Measurements from ENCODE around the gene PPOX. TPM values are rescaled to one million over a fixed set of nuclear protein-coding genes. Genes with fewer than 3 reads are reported as not detected.
A peak's percentile ranks its signal among the peaks of the same experiment; 100 is the strongest.

The PPOX gene
- total and polyA plus RNA-seq, 8 donors: 15.2 to 53.0 (median 46.6) TPM

DNA sequence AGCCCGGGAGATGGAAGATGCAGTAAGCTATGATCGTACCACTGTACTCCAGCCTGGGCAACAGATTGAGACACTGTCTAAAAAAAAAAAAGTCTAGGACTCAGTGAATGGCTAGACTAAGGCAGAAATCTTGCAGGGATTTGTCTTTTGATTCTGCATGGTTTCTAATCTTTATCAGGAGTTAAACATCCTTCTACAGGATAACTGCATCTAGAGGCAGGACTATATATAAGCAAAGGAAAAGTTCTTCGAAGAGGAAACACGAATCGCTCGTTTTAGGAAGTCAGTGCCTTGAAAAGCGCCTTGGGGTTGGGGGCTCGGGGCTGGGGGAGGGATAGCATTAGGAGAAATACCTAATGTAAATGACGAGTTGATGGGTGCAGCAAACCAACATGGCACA, 13.1 kb upstream of the PPOX start:
- TF ChIP-seq CTCF (IDR thresholded peaks at IDR 0.05): no peak
- Histone ChIP-seq H3K4me1 (peaks cover 0 to 24% of the 10 kb centered on the region in 2 donors), H3K9me3 (no peaks in the 10 kb centered on the region), H3K27ac (peak overlapping the region; percentile 94 to 96), H3K4me3 (peak overlapping the region; percentile 61 to 66), H3K36me3 (peaks cover 0 to 17% of the 10 kb centered on the region in 2 donors), H3K27me3 (no peaks in the 10 kb centered on the region)
- peak; percentile 7 for ATAC-seq
- no peak for DNase-seq
- intact Hi-C loops (cut with DNase I): no loop called here

- intact Hi-C loops (cut with DNase I): no loop called here
- Histone ChIP-seq H3K4me3 (peak within 1 kb of the TSS; percentile 61 to 66), H3K9me3 (no peaks in the 10 kb centered on the region), H3K27ac (peak within 1 kb of the TSS; percentile 94 to 96), H3K36me3 (peaks cover 0 to 20% of the 10 kb centered on the region in 2 donors), H3K4me1 (peaks cover 2 to 28% of the 10 kb centered on the region in 2 donors), H3K27me3 (no peaks in the 10 kb centered on the region)
- DNase-seq (peak; percentile 83 to 92 (median 88)), ATAC-seq (peak; percentile 95)
- TF ChIP-seq CTCF (IDR thresholded peaks at IDR 0.05): no peak
Measured at GRCh38 chr1:161153682-161154337, 12.4 kb upstream of the PPOX start, which contains the start of gene UFC1. Gene UFC1 (plus strand): TSS chr1:161153978. CDS start chr1:161153998, 20 bp downstream.

DNA sequence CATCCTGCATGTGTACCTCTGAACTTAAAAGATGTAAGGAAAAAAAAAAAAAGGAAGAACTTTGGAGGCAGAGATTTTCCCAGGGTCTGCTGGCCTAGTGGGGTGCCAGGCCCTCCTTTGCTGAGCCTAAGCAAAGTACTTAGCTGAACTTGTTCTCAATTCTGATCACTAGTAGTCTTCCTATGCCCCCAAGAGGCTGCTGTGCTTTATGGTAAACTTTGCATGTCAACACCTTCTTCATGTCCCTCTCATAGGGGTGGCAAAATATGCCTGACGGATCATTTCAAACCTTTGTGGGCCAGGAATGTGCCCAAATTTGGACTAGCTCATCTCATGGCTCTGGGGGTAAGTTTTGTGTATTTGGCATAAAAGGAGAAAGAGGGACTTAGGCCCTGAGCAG, 8.4 kb upstream of the PPOX start:
- no peak for TF ChIP-seq CTCF (IDR thresholded peaks at IDR 0.05)
- peaks cover 10 to 48% of the 10 kb centered on the region in 2 donors for H3K4me1 ChIP-seq
- peaks cover 0 to 37% of the 10 kb centered on the region in 2 donors for H3K36me3 ChIP-seq
- H3K27me3 ChIP-seq: no peaks in the 10 kb centered on the region
- DNase-seq: no peak
- no peak overlapping the region for H3K4me3 ChIP-seq
- intact Hi-C loops (cut with DNase I): no loop called here
- H3K27ac ChIP-seq: no peak overlapping the region
- no peak for ATAC-seq
- no peaks in the 10 kb centered on the region for H3K9me3 ChIP-seq

GRCh38 chr1:161158316-161159010, 7.8 kb upstream of the PPOX start:
- no peak for ATAC-seq
- Histone ChIP-seq H3K27me3 (no peaks in the 10 kb centered on the region), H3K4me1 (peaks cover 10 to 44% of the 10 kb centered on the region in 2 donors), H3K4me3 (peak overlapping the region; percentile 81 to 91), H3K27ac (peak overlapping the region; percentile 82 to 83), H3K36me3 (peaks cover 0 to 43% of the 10 kb centered on the region in 2 donors), H3K9me3 (no peaks in the 10 kb centered on the region)
- intact Hi-C loops (cut with DNase I): no loop called here
- DNase-seq: no peak
- no peak for TF ChIP-seq CTCF (IDR thresholded peaks at IDR 0.05)

All from left lung (tissue), 10 donors.